Fibroblast of mammary gland (primary cell): ENCODE measurements around the gene RARB.
A peak's percentile ranks its signal among the peaks of the same experiment; 100 is the strongest.

ENCODE experiments used
- DNase-seq: peaks from one replicate; pipeline ENCODE4 v3.0.0-alpha.2; 2010; ENCODE audit warnings: low read depth
- H3K4me3 ChIP-seq: 2 replicates; pipeline ENCODE4 v1.5.1; 2011; ENCODE audit warnings: low read depth, mild to moderate bottlenecking, low read length, moderate library complexity; ENCODE audit not compliant: control insufficient read depth
- CTCF ChIP-seq: conservative IDR thresholded peaks from 2 replicates; pipeline ENCODE4 v1.5.1; 2011; ENCODE audit warnings: low read depth, low read length, inconsistent platforms; ENCODE audit not compliant: control insufficient read depth, insufficient read depth

RARB gene

DNA sequence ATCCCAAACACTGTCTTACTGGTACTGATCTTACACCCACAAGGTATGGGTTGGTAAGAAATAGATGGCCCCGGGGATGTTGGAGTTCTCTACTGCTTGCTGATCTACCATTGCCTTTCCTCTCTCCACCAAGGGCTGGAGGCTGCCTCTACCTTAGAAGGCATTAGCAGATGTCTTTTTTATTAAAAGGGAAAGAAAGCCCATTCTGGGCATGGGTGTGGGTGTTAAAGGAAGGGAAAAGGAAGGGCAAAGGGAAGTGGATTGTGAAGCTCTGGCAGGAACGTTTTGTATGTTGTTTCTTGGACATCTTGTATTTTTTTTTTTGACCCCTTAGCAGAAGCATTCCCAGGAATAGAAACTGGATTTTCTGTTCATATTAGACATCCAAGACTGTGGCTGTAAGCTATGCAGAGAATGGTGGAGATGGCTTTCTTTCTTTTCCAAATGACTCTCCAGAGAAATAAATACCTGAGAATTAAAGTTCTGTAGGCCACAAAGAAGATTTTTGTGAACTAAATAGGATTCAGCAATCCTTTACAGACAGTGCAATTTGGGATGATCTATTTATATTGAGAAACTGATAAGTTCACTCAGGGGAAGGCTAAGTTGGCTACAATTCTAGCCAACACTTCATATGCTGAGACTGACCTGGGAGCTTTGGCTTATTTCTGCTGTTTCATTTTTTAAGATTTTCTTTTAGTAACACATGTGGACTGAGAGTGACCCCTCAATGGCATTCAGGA lies 127.8 kb downstream of the RARB start:
- H3K4me3 ChIP-seq: no peak overlapping the region
- DNase-seq: no peak
- no peak for TF ChIP-seq CTCF

GRCh38 chr3:25556447-25556846 lies 128.4 kb downstream of the RARB start:
- no peak for TF ChIP-seq CTCF
- H3K4me3 ChIP-seq: no peak overlapping the region
- peak; percentile 15 for DNase-seq

GRCh38 chr3:25557694-25558093 lies 129.6 kb downstream of the RARB start:
- no peak for TF ChIP-seq CTCF

DNA sequence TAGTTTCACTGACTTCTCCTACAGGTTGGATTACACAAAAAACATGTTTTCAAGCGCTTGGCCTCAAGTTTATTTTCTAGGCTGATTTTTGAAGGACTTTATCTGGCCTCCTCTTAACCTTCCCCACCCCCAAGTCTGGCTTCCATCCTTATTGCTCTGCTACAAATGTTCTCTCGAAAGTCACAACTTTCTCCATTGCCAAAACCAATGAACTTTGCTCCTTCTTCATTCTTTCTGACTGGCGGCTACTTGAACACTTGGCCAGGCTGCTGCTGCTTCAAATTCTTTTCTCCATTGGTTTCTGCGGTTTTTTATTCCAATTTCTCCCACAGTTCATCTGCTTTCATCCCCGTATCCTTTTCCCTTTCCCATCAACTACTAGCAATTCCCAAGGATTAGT lies 130.1 kb downstream of the RARB start:
- TF ChIP-seq CTCF: no peak
- peak; percentile 33 for DNase-seq

More at GRCh38 chr3:25557694-25558093, 129.6 kb downstream of the RARB start:
- DNase-seq: no peak
- no peak overlapping the region for H3K4me3 ChIP-seq

DNA sequence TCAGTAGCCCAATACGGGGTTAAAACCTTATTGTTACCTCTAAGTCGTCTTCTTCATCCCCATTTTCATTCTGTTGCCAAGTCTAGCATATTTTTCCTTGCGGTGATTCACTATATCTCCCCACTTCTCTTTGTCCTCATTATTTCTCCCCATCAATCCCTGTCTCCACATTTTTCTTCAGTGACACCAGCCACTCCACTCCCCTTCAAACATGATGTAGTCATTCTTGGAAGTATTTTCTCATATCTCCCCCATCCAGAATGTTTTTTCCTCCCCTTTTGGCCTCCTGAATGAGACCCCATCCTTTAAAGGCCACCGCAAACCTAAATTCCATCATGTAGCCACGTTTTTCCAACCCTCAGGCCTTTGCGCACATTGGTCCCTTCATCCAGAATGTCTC lies 130.7 kb downstream of the RARB start:
- no peak overlapping the region for H3K4me3 ChIP-seq
- TF ChIP-seq CTCF: no peak
- DNase-seq: no peak

More for the DNA sequence above, 130.1 kb downstream of the RARB start:
- no peak overlapping the region for H3K4me3 ChIP-seq

- DNase-seq: peak; percentile 20
- H3K4me3 ChIP-seq: no peak overlapping the region
- no peak for TF ChIP-seq CTCF
Observed at GRCh38 chr3:25563601-25564000, 135.5 kb downstream of the RARB start.

DNA sequence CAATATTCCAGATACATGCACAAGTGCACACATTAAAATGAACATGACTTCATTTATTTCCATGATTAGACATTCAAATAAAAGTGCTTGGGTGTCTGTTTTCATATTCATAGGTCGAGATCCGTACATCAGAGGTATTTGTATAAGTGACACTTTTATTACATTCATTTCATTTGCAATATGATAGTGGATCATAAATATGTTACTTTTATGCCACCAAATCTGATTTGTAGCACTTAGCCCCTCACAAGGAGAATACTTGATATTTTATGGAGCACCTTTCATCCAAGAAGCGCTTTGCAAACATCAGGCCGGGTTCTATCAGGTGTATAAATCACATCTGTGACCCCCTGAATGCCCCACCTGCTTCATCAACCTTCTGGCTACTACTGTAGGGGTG lies 136.0 kb downstream of the RARB start:
- DNase-seq: no peak
- no peak for TF ChIP-seq CTCF
- H3K4me3 ChIP-seq: no peak overlapping the region
